GM12873 (cell line): ENCODE data around the gene HSPA12A.

ENCODE experiments used
- CTCF ChIP-seq: IDR thresholded peaks from 2 replicates; pipeline ENCODE4 v1.5.1; 2012; ENCODE audit warnings: low read depth, mild to moderate bottlenecking, moderate library complexity, low read length, control low read depth; ENCODE audit not compliant: insufficient read depth; ENCODE audit errors: missing control alignments

The HSPA12A gene

GRCh38 chr10:116710076-116710475, 32.3 kb downstream of the HSPA12A start:
- TF ChIP-seq CTCF: no peak

GRCh38 chr10:116708877-116709276, 33.5 kb downstream of the HSPA12A start:
- TF ChIP-seq CTCF: no peak

GRCh38 chr10:116708391-116708821, 34.0 kb downstream of the HSPA12A start:
- TF ChIP-seq CTCF: no peak

- no peak for TF ChIP-seq CTCF
These were observed 34.4 kb downstream of the HSPA12A start for GRCh38 chr10:116707981-116708380.

GRCh38 chr10:116706281-116706680, 36.1 kb downstream of the HSPA12A start:
- TF ChIP-seq CTCF: no peak

- TF ChIP-seq CTCF: no peak
These were observed 36.9 kb downstream of the HSPA12A start for GRCh38 chr10:116705498-116705897.

- TF ChIP-seq CTCF: no peak
These were observed 37.4 kb downstream of the HSPA12A start for GRCh38 chr10:116704926-116705325.
